ENCODE measurements around the gene CITED2. TPM values are rescaled to one million over a fixed set of nuclear protein-coding genes. Genes with fewer than 3 reads are reported as not detected.
"Not testable (repeated sequence)": the region's sequence is repeated elsewhere in the genome, so short reads cannot be mapped to it uniquely, and the experiment has no call there.

The CITED2 gene
- total and polyA plus RNA-seq, 2 donors from 2014 or later: 72.1 to 215 TPM

- no peak for FAIRE-seq
- intact Hi-C loops (cut with DNase I): loop anchor here (10.0 kb wide), 2 partner anchors 140 to 550 kb away; no protein-coding TSS in a partner anchor
- Histone ChIP-seq H3K4me3 (ENCODE audit: low read length in 3 of 3) (no peak overlapping the region), H3K9ac (ENCODE audit: low read length in 3 of 3) (no peak overlapping the region), H3K27ac (ENCODE audit: low read depth in 2 of 2, low read length in 2 of 2) (no peak overlapping the region), H3K36me3 (ENCODE audit: control insufficient read depth in 2 of 3, insufficient read depth in 3 of 3, low read length in 3 of 3) (no peaks in the 10 kb centered on the region), H3K9me3 (ENCODE audit: control insufficient read depth in 2 of 3, insufficient read depth in 1 of 3, low read length in 3 of 3) (no peaks in the 10 kb centered on the region), H3K27me3 (ENCODE audit: control insufficient read depth, insufficient read depth, low read length) (no peaks in the 10 kb centered on the region), H3K4me1 (ENCODE audit: control insufficient read depth in 2 of 3, insufficient read depth in 2 of 3, low read depth in 1 of 3, low read length in 3 of 3) (peaks cover 0 to 14% (median 7%) of the 10 kb centered on the region in 3 donors)
- TF ChIP-seq, protein P1, sequence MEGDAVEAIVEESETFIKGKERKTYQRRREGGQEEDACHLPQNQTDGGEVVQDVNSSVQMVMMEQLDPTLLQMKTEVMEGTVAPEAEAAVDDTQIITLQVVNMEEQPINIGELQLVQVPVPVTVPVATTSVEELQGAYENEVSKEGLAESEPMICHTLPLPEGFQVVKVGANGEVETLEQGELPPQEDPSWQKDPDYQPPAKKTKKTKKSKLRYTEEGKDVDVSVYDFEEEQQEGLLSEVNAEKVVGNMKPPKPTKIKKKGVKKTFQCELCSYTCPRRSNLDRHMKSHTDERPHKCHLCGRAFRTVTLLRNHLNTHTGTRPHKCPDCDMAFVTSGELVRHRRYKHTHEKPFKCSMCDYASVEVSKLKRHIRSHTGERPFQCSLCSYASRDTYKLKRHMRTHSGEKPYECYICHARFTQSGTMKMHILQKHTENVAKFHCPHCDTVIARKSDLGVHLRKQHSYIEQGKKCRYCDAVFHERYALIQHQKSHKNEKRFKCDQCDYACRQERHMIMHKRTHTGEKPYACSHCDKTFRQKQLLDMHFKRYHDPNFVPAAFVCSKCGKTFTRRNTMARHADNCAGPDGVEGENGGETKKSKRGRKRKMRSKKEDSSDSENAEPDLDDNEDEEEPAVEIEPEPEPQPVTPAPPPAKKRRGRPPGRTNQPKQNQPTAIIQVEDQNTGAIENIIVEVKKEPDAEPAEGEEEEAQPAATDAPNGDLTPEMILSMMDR (IDR thresholded peaks at IDR 0.05; ENCODE audit: borderline replicate concordance, extremely low read depth, insufficient read depth): no peak
- DNase-seq: no peak
These were observed 9.5 kb downstream of the CITED2 start for GRCh38 chr6:139364982-139365379.

- intact Hi-C loops (cut with DNase I): loop anchor here (10.0 kb wide), 2 partner anchors 140 to 550 kb away; no protein-coding TSS in a partner anchor
- peak in 2 of 5 donors; percentile 73 to 76 for DNase-seq
- FAIRE-seq: peak; percentile 95
- H3K27ac ChIP-seq (ENCODE audit: low read depth in 2 of 2, low read length in 2 of 2): no peak overlapping the region
- H3K4me3 ChIP-seq (ENCODE audit: low read length in 3 of 3): no peak overlapping the region
- H3K9me3 ChIP-seq (ENCODE audit: control insufficient read depth in 2 of 3, insufficient read depth in 1 of 3, low read length in 3 of 3): no peaks in the 10 kb centered on the region
- peaks cover 0 to 9% (median 7%) of the 10 kb centered on the region in 3 donors for H3K4me1 ChIP-seq (ENCODE audit: control insufficient read depth in 2 of 3, insufficient read depth in 2 of 3, low read depth in 1 of 3, low read length in 3 of 3)
- no peaks in the 10 kb centered on the region for H3K27me3 ChIP-seq (ENCODE audit: control insufficient read depth, insufficient read depth, low read length)
- TF ChIP-seq, protein P1 (IDR thresholded peaks at IDR 0.05; ENCODE audit: borderline replicate concordance, extremely low read depth, insufficient read depth): peak; percentile 72
- H3K9ac ChIP-seq (ENCODE audit: low read length in 3 of 3): no peak overlapping the region
- H3K36me3 ChIP-seq (ENCODE audit: control insufficient read depth in 2 of 3, insufficient read depth in 3 of 3, low read length in 3 of 3): no peaks in the 10 kb centered on the region
These were observed 10.0 kb downstream of the CITED2 start for GRCh38 chr6:139364302-139364981.

DNA sequence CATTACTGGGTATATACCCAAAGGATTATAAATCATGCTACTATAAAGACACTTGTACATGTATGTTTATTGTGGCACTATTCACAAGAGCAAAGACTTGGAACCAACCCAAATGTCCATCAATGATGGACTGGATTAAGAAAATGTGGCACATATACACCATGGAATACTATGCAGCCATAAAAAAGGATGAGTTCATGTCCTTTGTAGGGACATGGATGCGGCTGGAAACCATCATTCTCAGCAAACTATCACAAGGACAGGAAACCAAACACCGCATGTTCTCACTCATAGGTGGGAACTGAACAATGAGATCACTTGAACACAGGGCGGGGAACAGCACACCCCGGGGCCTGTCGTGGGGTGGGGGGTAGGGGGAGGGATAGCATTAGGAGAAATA lies 10.7 kb downstream of the CITED2 start:
- FAIRE-seq; H3K9ac ChIP-seq (ENCODE audit: low read length in 3 of 3); H3K9me3 ChIP-seq (ENCODE audit: control insufficient read depth in 2 of 3, insufficient read depth in 1 of 3, low read length in 3 of 3); H3K4me1 ChIP-seq (ENCODE audit: control insufficient read depth in 2 of 3, insufficient read depth in 2 of 3, low read depth in 1 of 3, low read length in 3 of 3); H3K36me3 ChIP-seq (ENCODE audit: control insufficient read depth in 2 of 3, insufficient read depth in 3 of 3, low read length in 3 of 3); DNase-seq; H3K27me3 ChIP-seq (ENCODE audit: control insufficient read depth, insufficient read depth, low read length); H3K4me3 ChIP-seq (ENCODE audit: low read length in 3 of 3); H3K27ac ChIP-seq (ENCODE audit: low read depth in 2 of 2, low read length in 2 of 2): not testable (repeated sequence)
- intact Hi-C loops (cut with DNase I): loop anchor here (10.0 kb wide), 2 partner anchors 139 to 549 kb away; no protein-coding TSS in a partner anchor

- not testable (repeated sequence) for H3K27ac ChIP-seq (ENCODE audit: low read depth in 2 of 2, low read length in 2 of 2); H3K9me3 ChIP-seq (ENCODE audit: control insufficient read depth in 2 of 3, insufficient read depth in 1 of 3, low read length in 3 of 3); H3K36me3 ChIP-seq (ENCODE audit: control insufficient read depth in 2 of 3, insufficient read depth in 3 of 3, low read length in 3 of 3); FAIRE-seq; DNase-seq; H3K27me3 ChIP-seq (ENCODE audit: control insufficient read depth, insufficient read depth, low read length); H3K4me3 ChIP-seq (ENCODE audit: low read length in 3 of 3); H3K4me1 ChIP-seq (ENCODE audit: control insufficient read depth in 2 of 3, insufficient read depth in 2 of 3, low read depth in 1 of 3, low read length in 3 of 3); H3K9ac ChIP-seq (ENCODE audit: low read length in 3 of 3)
- intact Hi-C loops (cut with DNase I): loop anchor here (10.0 kb wide), 2 partner anchors 138 to 548 kb away; no protein-coding TSS in a partner anchor
These were observed 11.3 kb downstream of the CITED2 start for GRCh38 chr6:139363123-139363522.

Measured in kidney (tissue), 14 donors.